22Rv1 (cell line): ENCODE measurements around the gene TXLNA.

ENCODE experiments used
- CTCF ChIP-seq: fragments of 450-650 bp; IDR thresholded peaks from 2 replicates; pipeline ENCODE4 v1.5.1; 2017; ENCODE audit warnings: mild to moderate bottlenecking
- ZFX ChIP-seq: fragments of 450-650 bp; IDR thresholded peaks from 2 replicates; pipeline ENCODE4 v1.6.1; 2017; ENCODE audit warnings: antibody characterized with exemption, borderline replicate concordance

- no peak for TF ChIP-seq CTCF
- no peak for TF ChIP-seq ZFX
These were observed 39.5 kb downstream of the TXLNA start for GRCh38 chr1:32219022-32219421.
